ENCODE data around the gene SOCS2. TPM values are rescaled to one million over a fixed set of nuclear protein-coding genes. Genes with fewer than 3 reads are reported as not detected.

Gene SOCS2
- total RNA-seq, 1 experiment from 2014 or later, result 57.2 TPM

GRCh38 chr12:93593843-93594242 lies 21.4 kb downstream of the SOCS2 start:
- no peak overlapping the region for H3K14ac ChIP-seq (ENCODE audit: insufficient read depth, low read length)
- no peak overlapping the region for H3K27ac ChIP-seq (ENCODE audit: insufficient read length, low read depth, low read length)
- H4K5ac ChIP-seq (ENCODE audit: insufficient read length, low read depth, low read length), result no peak overlapping the region
- no peak overlapping the region for H2AK5ac ChIP-seq (ENCODE audit: insufficient read length, low read length)
- H2BK20ac ChIP-seq (ENCODE audit: low read depth, low read length, poor library complexity, severe bottlenecking), result no peak overlapping the region
- H3K4me3 Mint-ChIP-seq, result no peak overlapping the region
- peaks cover 5% of the 10 kb centered on the region for H3K23me2 ChIP-seq (ENCODE audit: insufficient read length, low read depth, low read length, poor library complexity, severe bottlenecking)
- H3K79me1 ChIP-seq (ENCODE audit: insufficient read depth, low read depth, low read length, poor library complexity, severe bottlenecking), result no peaks in the 10 kb centered on the region
- H3K4ac ChIP-seq (ENCODE audit: low read depth, low read length), result no peak overlapping the region
- H2BK15ac ChIP-seq (ENCODE audit: low read depth, low read length), result no peak overlapping the region
- no peak for TF ChIP-seq CTCF (conservative IDR thresholded peaks at IDR 0.05)
- peaks cover 7% of the 10 kb centered on the region for H3K27me3 Mint-ChIP-seq (ENCODE audit: low read depth)
- H3K36me3 Mint-ChIP-seq (ENCODE audit: insufficient read depth in 1 of 3, low read depth in 3 of 3), result no peaks in the 10 kb centered on the region; a peak in 1 of 7 replicates
- no peak overlapping the region for H3K56ac ChIP-seq (ENCODE audit: insufficient read length, low read depth, low read length)
- H3K4me1 ChIP-seq (ENCODE audit: insufficient read depth, low read length), result no peaks in the 10 kb centered on the region; the same call in 1 of the 2 replicates
- DNase-seq, result no peak
- no peaks in the 10 kb centered on the region for H3K9me3 Mint-ChIP-seq
- no peak overlapping the region for H2BK5ac ChIP-seq (ENCODE audit: insufficient read length, low read length)
- H3K79me2 ChIP-seq (ENCODE audit: insufficient read depth, low read length), result no peaks in the 10 kb centered on the region
- no peaks in the 10 kb centered on the region for H3K27me3 ChIP-seq (ENCODE audit: insufficient read depth, low read length)
- no peak overlapping the region for H3K18ac ChIP-seq (ENCODE audit: insufficient read length, low read depth, low read length)
- H3K23ac ChIP-seq (ENCODE audit: insufficient read length, low read depth, low read length), result no peak overlapping the region
- H4K91ac ChIP-seq (ENCODE audit: insufficient read length, low read depth, low read length), result no peak overlapping the region
- no peak overlapping the region for H3K9ac ChIP-seq (ENCODE audit: extremely low read depth, insufficient read length, low read length)
- H2BK120ac ChIP-seq (ENCODE audit: low read depth, low read length, poor library complexity, severe bottlenecking), result no peak overlapping the region
- H3K4me1 Mint-ChIP-seq, result peaks cover 41 to 44% of the 10 kb centered on the region in 2 experiments
- no CpG with 5 or more reads among the region's 2 CpGs for WGBS (ENCODE audit: extremely low coverage, insufficient read length, low lambda C conversion rate)
- H2BK12ac ChIP-seq (ENCODE audit: insufficient read length, low read depth, low read length), result no peak overlapping the region
- no peak overlapping the region for H3K4me2 ChIP-seq (ENCODE audit: insufficient read depth, insufficient read length, low read length)
- no peaks in the 10 kb centered on the region for H4K20me1 ChIP-seq (ENCODE audit: control insufficient read depth, insufficient read depth, insufficient read length)
- H2AFZ ChIP-seq (ENCODE audit: low read length), result no peak overlapping the region
- H4K8ac ChIP-seq (replicated peaks; ENCODE audit: insufficient read length, low read depth, low read length), result no peak overlapping the region
- no peak overlapping the region for H3K27ac Mint-ChIP-seq
- H3K9me3 ChIP-seq (ENCODE audit: control insufficient read depth, low read depth, low read length), result no peaks in the 10 kb centered on the region
- H3T11ph ChIP-seq (ENCODE audit: low read length), result no peak overlapping the region

All from H9 (cell line).